DOHH2 (cell line): ENCODE data around the gene RASAL2.

Source experiments
- EZH2phosphoT487 ChIP-seq: fragments of 200-600 bp; sonication (generic); IDR thresholded peaks from 2 replicates; pipeline ENCODE4 v1.6.1; 2017; ENCODE audit warnings: borderline replicate concordance, mild to moderate bottlenecking, antibody characterized with exemption, low read length, moderate library complexity, mixed read lengths
- TF ChIP-seq, protein P1 (sequence below): fragments of 200-600 bp; sonication (generic); IDR thresholded peaks from one replicate; pipeline ENCODE4 v1.5.1; 2014; ENCODE audit warnings: antibody characterized with exemption, mild to moderate bottlenecking, low read depth, low read length; ENCODE audit not compliant: poor library complexity, severe bottlenecking

DNA sequence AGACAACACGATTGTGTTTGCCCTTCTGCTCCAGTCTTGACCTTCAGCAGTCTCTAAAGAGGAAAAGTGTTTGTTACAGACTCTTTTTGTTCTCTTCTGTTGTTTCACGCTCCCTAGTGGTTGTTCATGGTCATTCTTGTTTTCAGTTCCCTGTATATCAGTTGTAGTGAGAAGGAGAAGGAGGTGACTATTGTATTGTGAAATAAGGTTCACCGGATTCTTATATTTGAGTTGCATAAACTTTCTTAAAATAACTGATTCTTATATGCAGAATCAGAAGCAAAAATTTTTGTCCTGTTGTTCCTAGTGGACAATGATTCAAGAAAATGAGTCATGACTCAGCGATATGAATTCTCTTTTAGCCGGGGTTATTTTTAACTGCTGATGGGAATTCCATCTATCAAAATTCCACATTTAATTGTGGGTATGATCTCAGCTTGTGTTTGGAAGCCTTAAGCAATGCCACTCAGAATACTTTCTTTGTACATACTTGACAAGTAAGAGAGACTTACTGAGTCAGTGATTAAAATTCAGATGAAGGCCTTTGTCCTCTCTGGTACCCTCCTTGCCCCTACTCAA is 250.7 kb downstream of the RASAL2 start:
- TF ChIP-seq, protein P1, sequence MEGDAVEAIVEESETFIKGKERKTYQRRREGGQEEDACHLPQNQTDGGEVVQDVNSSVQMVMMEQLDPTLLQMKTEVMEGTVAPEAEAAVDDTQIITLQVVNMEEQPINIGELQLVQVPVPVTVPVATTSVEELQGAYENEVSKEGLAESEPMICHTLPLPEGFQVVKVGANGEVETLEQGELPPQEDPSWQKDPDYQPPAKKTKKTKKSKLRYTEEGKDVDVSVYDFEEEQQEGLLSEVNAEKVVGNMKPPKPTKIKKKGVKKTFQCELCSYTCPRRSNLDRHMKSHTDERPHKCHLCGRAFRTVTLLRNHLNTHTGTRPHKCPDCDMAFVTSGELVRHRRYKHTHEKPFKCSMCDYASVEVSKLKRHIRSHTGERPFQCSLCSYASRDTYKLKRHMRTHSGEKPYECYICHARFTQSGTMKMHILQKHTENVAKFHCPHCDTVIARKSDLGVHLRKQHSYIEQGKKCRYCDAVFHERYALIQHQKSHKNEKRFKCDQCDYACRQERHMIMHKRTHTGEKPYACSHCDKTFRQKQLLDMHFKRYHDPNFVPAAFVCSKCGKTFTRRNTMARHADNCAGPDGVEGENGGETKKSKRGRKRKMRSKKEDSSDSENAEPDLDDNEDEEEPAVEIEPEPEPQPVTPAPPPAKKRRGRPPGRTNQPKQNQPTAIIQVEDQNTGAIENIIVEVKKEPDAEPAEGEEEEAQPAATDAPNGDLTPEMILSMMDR: peak; percentile 61
- no peak for TF ChIP-seq EZH2phosphoT487
